GM12878 (cell line): ENCODE measurements around the gene NFATC2. TPM values are rescaled to one million over a fixed set of nuclear protein-coding genes. Genes with fewer than 3 reads are reported as not detected.

Experiments used
- ATAC-seq: fragments of 200-7000 bp; cut with Tn5 transposase; 3 replicates; pipeline ENCODE4 v1.9.1; 2020; ENCODE audit warnings: mild to moderate bottlenecking, moderate library complexity
- BruUV-seq: library from RNA; stranded (reverse); fragments of 400-500 nt; replicated peaks from 2 replicates; lab custom pipeline; 2021; lab: Mats Ljungman, UMichigan
- CTCF ChIA-PET: fragments of 300-600 bp; sonication (Branson Sonifier 250); formaldehyde crosslinking; extraction: SDS; loops from one replicate; lab custom pipeline; 2021; ENCODE audit warnings: inconsistent platforms; lab: Yijun Ruan, JAX
- POLR2A ChIA-PET: fragments of 350-600 bp; formaldehyde crosslinking; extraction: SDS; loops from one replicate; lab custom pipeline; 2021; ENCODE audit warnings: inconsistent platforms; lab: Charles Lee
- RAD21 ChIA-PET: fragments of 300-600 bp; sonication (Branson Sonifier 250); formaldehyde crosslinking; loops from one replicate; lab custom pipeline; 2023; ENCODE audit warnings: antibody characterized with exemption; ENCODE audit not compliant: unreplicated experiment; lab: Charles Lee
- SMC1A ChIA-PET: fragments of 300-600 bp; sonication (Branson Sonifier 250); formaldehyde crosslinking; loops from one replicate; lab custom pipeline; 2023; ENCODE audit not compliant: unreplicated experiment, uncharacterized antibody; lab: Charles Lee
- DNase-seq: peaks from one replicate; pipeline ENCODE4 v3.0.0-alpha.2; 2011; ENCODE audit warnings: low read depth, low spot score
- FAIRE-seq: peaks from 3 replicates; lab custom pipeline; 2011; peaks lifted over from hg19 to GRCh38; lab: Jason Lieb, UNC
- H2AFZ ChIP-seq: 2 replicates; pipeline ENCODE4 v1.6.0; 2011; ENCODE audit warnings: low read depth, low read length, control low read depth; ENCODE audit not compliant: control insufficient read depth
- H3K27ac ChIP-seq: 2 replicates; pipeline ENCODE4 v1.5.1; 2011; ENCODE audit warnings: control low read depth; ENCODE audit not compliant: control insufficient read depth, insufficient read depth
- H3K27me3 ChIP-seq, 2 experiments: replicated peaks in 1 of 2; 2 replicates each; pipeline versions ENCODE4 v1.6.0 to v1.6.1; 2011; ENCODE audit warnings: low read length in 1 of 2; ENCODE audit not compliant: control insufficient read depth in 2 of 2, insufficient read depth in 2 of 2
- H3K36me3 ChIP-seq, 2 experiments: 2 replicates each; pipeline ENCODE4 v1.5.1; 2011; ENCODE audit warnings: low read length in 1 of 2; ENCODE audit not compliant: control insufficient read depth in 2 of 2, insufficient read depth in 2 of 2
- H3K4me1 ChIP-seq: 2 replicates; pipeline ENCODE4 v1.6.1; 2011; ENCODE audit warnings: mild to moderate bottlenecking, low read length, moderate library complexity, mixed read lengths; ENCODE audit not compliant: control insufficient read depth, insufficient read depth
- H3K4me2 ChIP-seq: 2 replicates; pipeline ENCODE4 v1.6.0; 2011; ENCODE audit warnings: control low read depth; ENCODE audit not compliant: control insufficient read depth, insufficient read depth
- H3K4me3 ChIP-seq: fragments of 200-600 bp; sonication (generic); 2 replicates; pipeline ENCODE4 v1.5.1; 2016
- H3K79me2 ChIP-seq: 2 replicates; pipeline ENCODE4 v1.6.0; 2011; ENCODE audit warnings: low read length; ENCODE audit not compliant: control insufficient read depth, insufficient read depth
- H3K9ac ChIP-seq: 2 replicates; pipeline ENCODE4 v1.8.0; 2011; ENCODE audit warnings: low read length, control low read depth, mixed read lengths; ENCODE audit not compliant: control insufficient read depth, insufficient read depth
- H3K9me3 ChIP-seq: replicated peaks from 3 replicates; pipeline ENCODE4 v1.5.1; 2011; ENCODE audit warnings: mild to moderate bottlenecking, low read length; ENCODE audit not compliant: control insufficient read depth, insufficient read depth
- H4K20me1 ChIP-seq: 2 replicates; pipeline ENCODE4 v1.6.0; 2011; ENCODE audit not compliant: control insufficient read depth, insufficient read depth
- CBX5 ChIP-seq: sonication (generic); IDR thresholded peaks from 2 replicates; pipeline ENCODE4 v1.6.1; 2016; ENCODE audit warnings: low read depth, moderate library complexity, mild to moderate bottlenecking, inconsistent platforms
- IKZF2 ChIP-seq, 2 experiments: fragments of 450-650 bp; IDR thresholded peaks; 2 replicates each; pipeline ENCODE4 v1.6.1; 2017; ENCODE audit warnings: mild to moderate bottlenecking in 2 of 2, moderate library complexity in 2 of 2
- PKNOX1 ChIP-seq: fragments of 450-650 bp; IDR thresholded peaks from 2 replicates; pipeline ENCODE4 v1.6.1; 2016; ENCODE audit warnings: mild to moderate bottlenecking
- SPI1 ChIP-seq: IDR thresholded peaks from 2 replicates; pipeline ENCODE4 v1.6.1; 2011; ENCODE audit warnings: low read depth, mild to moderate bottlenecking, low read length, moderate library complexity, borderline replicate concordance; ENCODE audit not compliant: insufficient read depth
- TBL1XR1 ChIP-seq: IDR thresholded peaks from 2 replicates; pipeline ENCODE4 v1.6.1; 2012; ENCODE audit warnings: low read depth, low read length, improper control_type of control experiment
- ZNF217 ChIP-seq: fragments of 450-650 bp; IDR thresholded peaks from 2 replicates; pipeline ENCODE4 v1.6.1; 2017; ENCODE audit warnings: antibody characterized with exemption, mild to moderate bottlenecking
- WGBS: methylation state at CpG from one replicate; pipeline ENCODE4 v1.1.6; 2016; ENCODE audit warnings: low lambda C conversion rate; ENCODE audit not compliant: insufficient replicate concordance, insufficient coverage; ENCODE audit errors: missing lambda C conversion rate; 5-methylcytosine and 5-hydroxymethylcytosine counted together
- in situ Hi-C: fragments of 300-500 bp; cut with MboI; formaldehyde crosslinking; loops from 9 replicates; pipeline ENCODE4 v1.14.3; 2018; ENCODE audit warnings: mixed read lengths
- intact Hi-C: fragments of 100-400 bp; cut with micrococcal nuclease; formaldehyde crosslinking; loops from one replicate; pipeline ENCODE4 v1.14.2; 2022; ENCODE audit not compliant: unreplicated experiment
- polyA plus RNA-seq, 11 experiments: library from polyadenylated mRNA; depleted of rRNA in 4 of 11; unstranded in 6 of 11; stranded (reverse) in 5 of 11; fragments of >200 nt; fragmentation: Nextera tagmentation in 4 of 11; fragmentation: Illumina TruSeq in 1 of 11; extraction: Ambion mirVana in 4 of 11; extraction: Trizol in 1 of 11; gene quantifications; 1 replicate in 1 of 11; 2 replicates in 10 of 11; pipeline versions ENCODE4 v1.2.1 to v1.2.3, GENCODE V29; 2011 to 2016; ENCODE audit warnings: inconsistent platforms in 2 of 11, missing spikeins in 2 of 11, low read depth in 1 of 11
- total RNA-seq, 4 experiments: library from RNA; depleted of rRNA in 3 of 4; stranded (reverse); fragments of >200 nt in 3 of 4; fragmentation: Illumina TruSeq in 1 of 4; extraction: Trizol in 1 of 4; gene quantifications; 2 replicates each; pipeline versions ENCODE4 v1.2.1 to v1.2.3, GENCODE V29; 2013 to 2021

The NFATC2 gene
- total and polyA plus RNA-seq, 10 of the 15 experiments (the other 5 are each of a cell fraction or from before 2014, with no cell fraction given), result 3.3 to 20.0 (median 7.3) TPM

GRCh38 chr20:51417250-51418136 is 125.0 kb downstream of the NFATC2 start:
- H4K20me1 ChIP-seq, result no peaks in the 10 kb centered on the region
- BruUV-seq, result no TSS peak
- H3K9me3 ChIP-seq, result no peaks in the 10 kb centered on the region; the same call in 2 of the 3 replicates
- peaks cover 0 to 8% of the 10 kb centered on the region in 2 experiments; a peak in 3 of 4 replicates for H3K36me3 ChIP-seq
- SMC1A ChIA-PET, result interaction anchor here (0.8 to 6.1 kb wide), 7 partner anchors 13 to 177 kb away, joined by 3 to 32 read pairs (median 4); no protein-coding TSS in a partner anchor
- no peaks in the 10 kb centered on the region; the same call in 1 of the 2 replicates for H3K79me2 ChIP-seq
- no peaks in the 10 kb centered on the region for H3K27me3 ChIP-seq
- no peak for DNase-seq
- no peak overlapping the region for H3K4me3 ChIP-seq
- intact Hi-C loops, result no loop called here
- H3K9ac ChIP-seq, result no peak overlapping the region
- H3K4me1 ChIP-seq, result peaks cover 40% of the 10 kb centered on the region
- 84% methylated on average over 21 of the region's 21 CpGs for WGBS
- in situ Hi-C loops, result loop anchor here (25.0 kb wide), 1 partner anchor 745 kb away; no protein-coding TSS in a partner anchor
- FAIRE-seq, result no peak
- CTCF ChIA-PET, result interaction anchor here (0.6 to 1.9 kb wide), 9 partner anchors 12 to 1063 kb away, joined by 3 to 17 read pairs (median 4); no protein-coding TSS in a partner anchor
- H3K27ac ChIP-seq, result no peak overlapping the region
- RAD21 ChIA-PET, result interaction anchor here (0.6 to 2.3 kb wide), 4 partner anchors 9 to 31 kb away, joined by 3 to 11 read pairs (median 4); no protein-coding TSS in a partner anchor
- H3K4me2 ChIP-seq, result no peak overlapping the region
- POLR2A ChIA-PET, result no interaction called here
- TF ChIP-seq CBX5 (no peak), TBL1XR1 (no peak), ZNF217 (no peak), SPI1 (no peak), PKNOX1 (no peak), IKZF2 (IDR thresholded peaks at IDR 0.05) (no peak)
- no peak overlapping the region for H2AFZ ChIP-seq
- ATAC-seq, result no peak
